GM10248 (cell line): Measurements from ENCODE around the gene OR10P1.
"Not testable (repeated sequence)": the region's sequence is repeated elsewhere in the genome, so short reads cannot be mapped to it uniquely, and the experiment has no call there.

Experiments used
- CTCF ChIA-PET: fragments of 300-600 bp; sonication (Branson Sonifier 250); formaldehyde crosslinking; extraction: SDS; loops from one replicate; lab custom pipeline; 2021; ENCODE audit warnings: antibody characterized with exemption; lab: Yijun Ruan, JAX
- POLR2A ChIA-PET: fragments of 350-650 bp; sonication (Branson Sonifier 250); formaldehyde crosslinking; extraction: SDS; loops from one replicate; lab custom pipeline; 2020; ENCODE audit warnings: antibody characterized with exemption; lab: Yijun Ruan, JAX
- DNase-seq: peaks from one replicate; pipeline ENCODE4 v3.0.0; 2012; ENCODE audit errors: extremely low spot score
- TF ChIP-seq, protein P1 (sequence below): IDR thresholded peaks from 2 replicates; pipeline ENCODE4 v1.5.1; 2012; ENCODE audit warnings: mild to moderate bottlenecking, low read depth; ENCODE audit errors: extremely low read depth, missing control alignments, control extremely low read depth

The OR10P1 gene

DNA sequence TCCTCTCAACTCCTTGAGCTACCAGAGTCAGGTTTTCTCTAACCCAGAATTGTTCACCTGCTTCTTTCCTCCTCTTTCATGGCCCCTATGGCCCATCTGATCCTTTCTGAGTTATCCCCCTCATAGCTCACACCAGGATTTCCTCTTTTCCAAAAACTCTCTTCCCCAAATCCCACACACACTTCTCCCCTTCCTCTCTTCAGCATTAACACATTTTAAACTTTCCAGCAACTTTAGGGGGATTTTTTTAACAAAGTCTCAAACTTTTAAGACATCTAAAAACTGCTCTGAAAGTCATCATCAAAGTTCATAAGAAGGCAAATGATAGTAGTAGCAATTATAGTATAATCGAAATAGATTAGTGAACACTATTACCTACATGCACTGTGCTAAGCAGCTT lies 7.9 kb downstream of the OR10P1 start:
- DNase-seq, result no peak
- ChIA-PET POLR2A (no interaction called here), CTCF (interaction anchor here (0.9 to 4.9 kb wide), 12 partner anchors 8 to 450 kb away, joined by 3 to 99 read pairs (median 4); partner anchors contain the start of gene OR10P1)
- TF ChIP-seq, protein P1, sequence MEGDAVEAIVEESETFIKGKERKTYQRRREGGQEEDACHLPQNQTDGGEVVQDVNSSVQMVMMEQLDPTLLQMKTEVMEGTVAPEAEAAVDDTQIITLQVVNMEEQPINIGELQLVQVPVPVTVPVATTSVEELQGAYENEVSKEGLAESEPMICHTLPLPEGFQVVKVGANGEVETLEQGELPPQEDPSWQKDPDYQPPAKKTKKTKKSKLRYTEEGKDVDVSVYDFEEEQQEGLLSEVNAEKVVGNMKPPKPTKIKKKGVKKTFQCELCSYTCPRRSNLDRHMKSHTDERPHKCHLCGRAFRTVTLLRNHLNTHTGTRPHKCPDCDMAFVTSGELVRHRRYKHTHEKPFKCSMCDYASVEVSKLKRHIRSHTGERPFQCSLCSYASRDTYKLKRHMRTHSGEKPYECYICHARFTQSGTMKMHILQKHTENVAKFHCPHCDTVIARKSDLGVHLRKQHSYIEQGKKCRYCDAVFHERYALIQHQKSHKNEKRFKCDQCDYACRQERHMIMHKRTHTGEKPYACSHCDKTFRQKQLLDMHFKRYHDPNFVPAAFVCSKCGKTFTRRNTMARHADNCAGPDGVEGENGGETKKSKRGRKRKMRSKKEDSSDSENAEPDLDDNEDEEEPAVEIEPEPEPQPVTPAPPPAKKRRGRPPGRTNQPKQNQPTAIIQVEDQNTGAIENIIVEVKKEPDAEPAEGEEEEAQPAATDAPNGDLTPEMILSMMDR, result no peak

DNA sequence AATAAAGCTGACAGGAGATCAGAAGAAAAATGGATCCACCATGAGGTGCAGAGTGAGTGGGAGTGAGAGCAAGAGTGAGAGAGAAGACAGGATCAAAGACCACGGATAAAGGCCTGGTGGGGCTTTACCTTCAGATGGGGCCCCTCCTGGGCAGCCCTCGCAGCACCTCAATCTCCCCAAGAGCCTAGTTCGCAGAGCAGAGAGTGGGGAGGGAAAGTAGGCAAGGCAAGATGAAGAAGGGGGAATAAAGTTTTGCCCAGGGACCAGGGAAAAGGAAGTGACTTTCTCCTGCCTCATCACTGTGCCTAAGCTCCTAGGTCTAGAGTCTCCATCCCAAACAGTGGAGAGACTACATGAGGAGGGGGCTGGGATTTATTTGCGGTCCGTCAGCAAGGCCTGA lies 10.3 kb downstream of the OR10P1 start:
- CTCF ChIA-PET, result interaction anchor here (0.7 to 4.9 kb wide), 19 partner anchors 10 to 945 kb away, joined by 3 to 99 read pairs (median 3); partner anchors contain the start of genes BLOC1S1 and RDH5
- TF ChIP-seq, protein P1, result no peak
- DNase-seq, result no peak
- POLR2A ChIA-PET, result no interaction called here

DNA sequence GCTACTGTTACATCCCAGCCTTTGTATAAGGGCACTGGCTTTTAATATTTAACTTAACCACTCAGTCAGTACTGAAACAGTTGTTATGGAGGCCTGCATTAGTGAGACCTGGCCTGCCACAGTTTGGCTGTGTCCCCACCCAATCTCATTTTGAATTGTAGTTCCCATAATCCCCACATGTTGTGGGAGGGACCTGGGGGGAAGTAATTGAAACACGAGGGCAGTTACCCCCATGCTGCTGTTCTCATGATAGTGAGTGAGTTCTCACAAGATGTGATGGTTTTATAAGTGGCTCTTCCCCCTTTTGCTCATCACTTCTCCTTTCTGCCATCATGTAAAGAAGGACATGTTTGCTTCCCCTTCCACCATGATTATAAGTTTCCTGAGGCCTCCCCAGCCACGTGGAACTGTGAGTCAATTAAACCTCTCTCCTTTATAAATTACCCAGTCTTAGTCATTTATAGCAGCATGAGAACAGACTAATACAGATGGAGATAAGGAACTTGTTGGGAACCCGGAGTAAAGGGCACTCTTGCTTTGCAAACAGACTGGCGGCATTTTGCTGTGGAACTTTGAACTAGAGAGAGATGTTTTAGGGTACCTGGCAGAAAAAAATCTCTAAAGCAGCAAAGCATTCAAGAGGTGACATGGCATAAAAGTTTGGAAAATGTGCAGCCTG lies 14.1 kb downstream of the OR10P1 start:
- CTCF ChIA-PET, result interaction anchor here (0.8 kb wide), 1 partner anchor 12 kb away, joined by 3 read pairs; no protein-coding TSS in a partner anchor
- DNase-seq, POLR2A ChIA-PET: not testable (repeated sequence)

DNA sequence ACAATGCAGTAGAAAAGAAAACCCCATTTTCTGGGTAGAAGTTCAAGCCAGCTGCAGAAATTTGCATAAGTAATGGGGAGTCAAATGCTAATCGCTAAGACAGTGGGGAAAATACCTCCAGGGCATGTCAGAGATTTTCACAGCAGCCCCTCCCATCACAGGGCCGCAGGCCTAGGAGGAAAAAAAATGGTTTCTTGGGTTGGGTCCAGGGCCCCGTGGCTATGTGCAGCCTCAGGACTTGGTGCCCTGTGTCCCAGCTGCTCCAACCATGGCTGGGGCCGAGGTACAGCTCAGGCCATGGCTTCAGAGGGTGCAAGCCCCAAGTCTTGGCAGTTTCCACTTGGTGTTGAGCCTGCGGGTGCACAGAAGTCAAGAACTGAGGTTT lies 14.6 kb downstream of the OR10P1 start:
- DNase-seq, result no peak
- TF ChIP-seq, protein P1, result no peak
- CTCF ChIA-PET, result interaction anchor here (0.8 kb wide), 1 partner anchor 13 kb away, joined by 3 read pairs; no protein-coding TSS in a partner anchor
- POLR2A ChIA-PET, result no interaction called here

DNA sequence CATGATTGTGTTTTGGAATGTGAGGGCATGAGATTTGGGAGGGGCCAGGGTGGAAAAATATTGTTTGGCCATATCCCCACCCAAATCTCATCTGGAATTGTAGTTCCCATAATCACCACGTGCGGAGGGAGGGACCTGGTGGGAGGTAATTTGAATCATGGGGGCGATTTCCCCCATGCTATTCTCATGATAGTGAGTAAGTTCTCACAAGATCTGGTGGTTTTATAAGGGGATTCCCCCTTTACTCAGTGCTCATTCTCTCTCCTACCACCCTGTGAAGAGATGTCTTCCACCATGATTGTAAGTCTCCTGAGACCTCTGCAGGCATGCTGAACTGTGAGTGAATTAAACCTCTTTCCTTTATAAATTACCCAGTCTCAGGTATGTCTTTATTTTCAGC lies 15.7 kb downstream of the OR10P1 start:
- ChIA-PET POLR2A (no interaction called here), CTCF (no interaction called here)
- TF ChIP-seq, protein P1, result no peak
- no peak for DNase-seq

DNA sequence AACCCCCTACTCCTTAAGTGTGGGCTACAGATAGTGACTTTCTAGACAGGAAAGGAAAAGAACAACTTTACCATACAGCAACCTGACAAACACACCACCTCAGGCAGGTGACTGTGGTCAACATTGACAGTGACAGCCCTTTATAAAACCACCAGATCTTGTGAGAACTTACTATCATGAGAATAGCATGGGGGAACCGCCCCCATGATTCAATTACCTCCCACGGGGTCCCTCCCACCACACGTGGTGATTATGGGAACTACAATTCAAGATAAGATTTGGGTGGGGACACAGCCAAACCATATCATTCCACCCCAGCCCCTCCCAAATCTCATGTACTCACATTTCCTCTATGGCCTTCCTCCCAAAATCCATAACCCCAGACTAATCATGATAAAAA lies 16.3 kb downstream of the OR10P1 start:
- TF ChIP-seq, protein P1, result no peak
- ChIA-PET CTCF (no interaction called here), POLR2A (no interaction called here)
- DNase-seq, result no peak

DNA sequence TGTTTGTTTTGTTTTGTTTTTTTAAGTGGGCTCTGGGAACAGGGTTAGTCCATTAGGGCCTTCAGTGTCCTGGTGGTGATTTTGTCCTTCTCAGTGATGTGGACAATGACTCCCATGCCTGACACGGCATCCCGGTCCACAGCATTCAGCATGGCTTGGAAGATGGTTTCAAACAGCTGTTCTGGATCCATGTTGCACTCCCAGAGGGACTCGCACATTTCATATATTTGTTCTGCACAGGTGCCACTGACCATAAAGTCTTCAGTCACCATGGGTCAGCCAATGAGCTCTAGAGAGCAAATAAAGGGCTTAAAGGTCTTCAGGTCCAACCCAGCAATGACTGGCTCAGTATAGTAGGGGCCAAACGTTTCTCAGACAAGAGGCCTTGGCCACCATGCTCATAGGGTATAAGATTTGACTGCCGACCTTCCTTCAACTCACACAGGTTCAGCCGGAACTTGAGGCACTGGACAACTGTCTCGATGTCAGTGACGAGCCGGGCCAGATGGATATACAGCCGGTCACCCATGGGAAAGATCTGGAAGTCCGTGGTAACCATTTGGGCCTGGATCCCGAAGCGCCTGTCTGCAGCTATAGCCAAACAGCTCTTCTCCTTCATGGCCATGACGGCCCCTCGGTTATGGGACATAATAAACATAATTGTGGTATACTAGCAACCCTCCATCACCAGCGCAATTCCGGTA lies 18.0 kb downstream of the OR10P1 start:
- CTCF ChIA-PET, result interaction anchor here (1.5 to 5.2 kb wide), 2 partner anchors 9 to 22 kb away, joined by 3 to 99 read pairs; no protein-coding TSS in a partner anchor
- no peak for DNase-seq
- TF ChIP-seq, protein P1, result no peak
- POLR2A ChIA-PET, result no interaction called here
